BE2C (cell line): ENCODE results near the gene IQSEC1.

Source experiments
- DNase-seq: peaks from one replicate; pipeline ENCODE4 v3.0.0-alpha.2; 2020
- H3K27me3 ChIP-seq: fragments of 250-450 bp; sonication (Bioruptor Pico); 2 replicates; pipeline ENCODE4 v1.5.1; 2020; ENCODE audit warnings: mild to moderate bottlenecking
- H3K36me3 ChIP-seq: fragments of 250-450 bp; sonication (Bioruptor Pico); 2 replicates; pipeline ENCODE4 v1.5.1; 2020; ENCODE audit warnings: mild to moderate bottlenecking
- H3K4me1 ChIP-seq: fragments of 250-450 bp; sonication (Bioruptor Pico); 2 replicates; pipeline ENCODE4 v1.5.1; 2020
- H3K4me3 ChIP-seq: 2 replicates; pipeline ENCODE4 v1.5.1; 2011; ENCODE audit warnings: low read depth, low read length
- H3K9me3 ChIP-seq: fragments of 250-450 bp; sonication (Bioruptor Pico); 2 replicates; pipeline ENCODE4 v1.5.1; 2020
- TF ChIP-seq, protein P1 (sequence below): IDR thresholded peaks from 2 replicates; pipeline ENCODE4 v1.5.1; 2012; ENCODE audit warnings: mild to moderate bottlenecking, low read depth, low read length

The IQSEC1 gene

GRCh38 chr3:13113346-13114330, 40.4 kb upstream of the IQSEC1 start:
- H3K9me3 ChIP-seq: no peaks in the 10 kb centered on the region
- H3K36me3 ChIP-seq: no peaks in the 10 kb centered on the region
- no peaks in the 10 kb centered on the region for H3K4me1 ChIP-seq
- no peak overlapping the region for H3K4me3 ChIP-seq
- DNase-seq: no peak
- H3K27me3 ChIP-seq: no peaks in the 10 kb centered on the region
- TF ChIP-seq, protein P1, sequence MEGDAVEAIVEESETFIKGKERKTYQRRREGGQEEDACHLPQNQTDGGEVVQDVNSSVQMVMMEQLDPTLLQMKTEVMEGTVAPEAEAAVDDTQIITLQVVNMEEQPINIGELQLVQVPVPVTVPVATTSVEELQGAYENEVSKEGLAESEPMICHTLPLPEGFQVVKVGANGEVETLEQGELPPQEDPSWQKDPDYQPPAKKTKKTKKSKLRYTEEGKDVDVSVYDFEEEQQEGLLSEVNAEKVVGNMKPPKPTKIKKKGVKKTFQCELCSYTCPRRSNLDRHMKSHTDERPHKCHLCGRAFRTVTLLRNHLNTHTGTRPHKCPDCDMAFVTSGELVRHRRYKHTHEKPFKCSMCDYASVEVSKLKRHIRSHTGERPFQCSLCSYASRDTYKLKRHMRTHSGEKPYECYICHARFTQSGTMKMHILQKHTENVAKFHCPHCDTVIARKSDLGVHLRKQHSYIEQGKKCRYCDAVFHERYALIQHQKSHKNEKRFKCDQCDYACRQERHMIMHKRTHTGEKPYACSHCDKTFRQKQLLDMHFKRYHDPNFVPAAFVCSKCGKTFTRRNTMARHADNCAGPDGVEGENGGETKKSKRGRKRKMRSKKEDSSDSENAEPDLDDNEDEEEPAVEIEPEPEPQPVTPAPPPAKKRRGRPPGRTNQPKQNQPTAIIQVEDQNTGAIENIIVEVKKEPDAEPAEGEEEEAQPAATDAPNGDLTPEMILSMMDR: no peak

DNA sequence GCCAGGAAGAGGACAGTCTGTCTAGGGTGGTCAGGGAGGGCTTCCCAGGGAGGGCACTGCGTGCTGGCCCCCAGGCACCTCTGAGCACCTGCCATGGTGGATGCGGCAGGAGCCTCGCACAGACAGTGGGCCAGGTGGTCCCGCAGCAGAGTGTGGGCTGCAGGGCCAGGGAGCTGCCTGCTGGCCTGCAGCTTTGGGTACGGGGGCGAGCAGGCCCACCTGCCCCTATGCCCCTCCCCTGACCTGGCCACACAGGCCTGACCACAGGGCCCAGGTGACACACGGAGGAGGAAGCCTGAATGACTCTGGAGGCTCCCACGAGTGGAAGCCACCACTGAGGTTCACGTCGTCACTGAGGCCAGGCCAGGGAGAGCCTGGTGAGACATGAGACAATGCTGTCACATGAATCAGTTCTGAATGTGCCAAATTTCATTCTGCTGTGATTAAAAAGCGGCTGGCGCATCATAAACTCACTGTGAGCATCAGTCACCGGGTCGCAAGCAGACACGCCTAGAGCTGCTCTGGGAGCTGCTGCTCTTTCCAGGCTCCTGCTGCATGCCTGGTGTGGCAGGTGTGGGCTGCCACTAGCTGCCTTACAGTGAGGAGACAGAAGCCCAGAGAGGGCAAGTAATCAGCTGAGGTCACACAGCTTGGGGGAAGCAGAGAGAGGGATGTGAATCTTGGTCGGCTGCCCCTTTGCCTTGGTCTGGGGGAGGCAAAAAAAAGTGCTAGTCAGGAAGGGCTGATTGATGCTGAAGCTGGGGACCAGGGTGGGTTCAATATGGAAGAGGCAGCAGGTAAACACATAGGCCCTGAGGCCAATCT, 39.5 kb upstream of the IQSEC1 start:
- no peaks in the 10 kb centered on the region for H3K36me3 ChIP-seq
- H3K4me1 ChIP-seq: no peaks in the 10 kb centered on the region
- no peak for DNase-seq
- H3K9me3 ChIP-seq: no peaks in the 10 kb centered on the region
- H3K4me3 ChIP-seq: no peak overlapping the region
- TF ChIP-seq, protein P1: no peak
- H3K27me3 ChIP-seq: no peaks in the 10 kb centered on the region

GRCh38 chr3:13111873-13112520, 38.8 kb upstream of the IQSEC1 start:
- Histone ChIP-seq H3K9me3 (no peaks in the 10 kb centered on the region), H3K36me3 (no peaks in the 10 kb centered on the region), H3K4me1 (no peaks in the 10 kb centered on the region), H3K4me3 (no peak overlapping the region), H3K27me3 (no peaks in the 10 kb centered on the region)
- TF ChIP-seq, protein P1: no peak
- DNase-seq: no peak

- Histone ChIP-seq H3K27me3 (no peaks in the 10 kb centered on the region), H3K4me1 (no peaks in the 10 kb centered on the region), H3K4me3 (no peak overlapping the region), H3K9me3 (no peaks in the 10 kb centered on the region), H3K36me3 (no peaks in the 10 kb centered on the region)
- DNase-seq: no peak
- TF ChIP-seq, protein P1: no peak
These were observed 38.1 kb upstream of the IQSEC1 start for GRCh38 chr3:13111173-13111872.

- H3K36me3 ChIP-seq: no peaks in the 10 kb centered on the region
- H3K27me3 ChIP-seq: no peaks in the 10 kb centered on the region
- H3K4me3 ChIP-seq: no peak overlapping the region
- DNase-seq: no peak
- TF ChIP-seq, protein P1: no peak
- H3K4me1 ChIP-seq: no peaks in the 10 kb centered on the region
- H3K9me3 ChIP-seq: no peaks in the 10 kb centered on the region
These were observed 37.5 kb upstream of the IQSEC1 start for GRCh38 chr3:13110678-13111116.
